ENCODE results near the gene CDCP2. TPM values are rescaled to one million over a fixed set of nuclear protein-coding genes. Genes with fewer than 3 reads are reported as not detected.

CDCP2 gene
- total and polyA plus RNA-seq, 7 donors: not detected

DNA sequence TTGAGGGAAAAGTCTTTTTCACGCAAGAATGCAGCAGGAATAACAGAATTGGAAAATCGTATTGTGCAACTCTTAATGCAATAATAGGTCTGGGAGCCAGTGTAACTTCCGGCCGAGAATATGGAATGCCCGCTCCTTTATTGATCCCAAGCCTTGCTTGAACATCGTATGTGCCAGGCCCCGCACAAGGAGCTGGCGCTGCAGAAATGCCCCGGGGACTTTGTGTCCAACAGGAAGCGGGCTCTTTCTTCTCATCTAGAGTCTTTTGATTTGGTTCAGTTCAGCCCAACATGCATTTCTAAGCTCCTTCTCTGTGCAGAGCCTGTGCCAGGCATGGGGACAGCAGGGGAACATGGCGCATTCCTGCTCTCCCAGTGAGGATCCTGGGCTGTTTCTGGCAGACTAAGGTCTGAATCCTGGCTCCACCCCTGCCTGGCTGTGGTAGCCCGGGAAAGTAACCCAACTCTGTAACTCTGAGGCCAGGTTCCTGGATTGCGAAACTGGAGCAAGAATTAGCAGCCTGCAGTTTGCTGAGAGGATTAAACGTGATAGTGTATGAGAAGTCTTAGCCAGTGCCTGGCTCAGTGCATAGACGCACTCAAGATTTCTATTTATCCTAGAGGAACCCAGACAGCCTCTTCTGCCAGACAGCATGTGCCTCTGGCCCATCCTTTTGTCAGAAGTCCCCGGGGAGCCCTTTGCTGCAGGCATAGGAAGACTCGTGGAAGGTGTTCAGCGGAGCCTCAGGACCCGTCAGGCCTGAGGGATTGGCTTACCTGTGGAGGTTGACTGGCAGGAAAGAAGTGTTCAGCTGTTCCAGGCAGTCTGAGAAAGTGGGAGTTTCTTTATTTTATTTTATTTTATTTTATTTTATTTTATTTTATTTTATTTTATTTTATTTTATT is 987 bp upstream of the CDCP2 start:
- WGBS, 3 donors: 22 to 35% (median 25%) methylated on average over 19 of the region's 19 CpGs
- ATAC-seq (peak; percentile 92 to 98 (median 96)), DNase-seq (peak; percentile 79 to 88)
- Histone ChIP-seq H3K36me3 (ENCODE audit: insufficient read depth in 1 of 2, low read depth in 1 of 2) (no peaks in the 10 kb centered on the region), H3K4me1 (peaks cover 15% of the 10 kb centered on the region), H3K27me3 (ENCODE audit: insufficient read depth in 3 of 3, low read length in 2 of 3) (no peaks in the 10 kb centered on the region), H3K27ac (peak overlapping the region; percentile 68), H3K9me3 (no peaks in the 10 kb centered on the region), H3K4me3 (peak overlapping the region; percentile 36)
- intact Hi-C loops (cut with DNase I): no loop called here
- TF ChIP-seq, protein P1, sequence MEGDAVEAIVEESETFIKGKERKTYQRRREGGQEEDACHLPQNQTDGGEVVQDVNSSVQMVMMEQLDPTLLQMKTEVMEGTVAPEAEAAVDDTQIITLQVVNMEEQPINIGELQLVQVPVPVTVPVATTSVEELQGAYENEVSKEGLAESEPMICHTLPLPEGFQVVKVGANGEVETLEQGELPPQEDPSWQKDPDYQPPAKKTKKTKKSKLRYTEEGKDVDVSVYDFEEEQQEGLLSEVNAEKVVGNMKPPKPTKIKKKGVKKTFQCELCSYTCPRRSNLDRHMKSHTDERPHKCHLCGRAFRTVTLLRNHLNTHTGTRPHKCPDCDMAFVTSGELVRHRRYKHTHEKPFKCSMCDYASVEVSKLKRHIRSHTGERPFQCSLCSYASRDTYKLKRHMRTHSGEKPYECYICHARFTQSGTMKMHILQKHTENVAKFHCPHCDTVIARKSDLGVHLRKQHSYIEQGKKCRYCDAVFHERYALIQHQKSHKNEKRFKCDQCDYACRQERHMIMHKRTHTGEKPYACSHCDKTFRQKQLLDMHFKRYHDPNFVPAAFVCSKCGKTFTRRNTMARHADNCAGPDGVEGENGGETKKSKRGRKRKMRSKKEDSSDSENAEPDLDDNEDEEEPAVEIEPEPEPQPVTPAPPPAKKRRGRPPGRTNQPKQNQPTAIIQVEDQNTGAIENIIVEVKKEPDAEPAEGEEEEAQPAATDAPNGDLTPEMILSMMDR (IDR thresholded peaks at IDR 0.05): no peak

- Histone ChIP-seq H3K27ac (no peak overlapping the region), H3K4me1 (peaks cover 15% of the 10 kb centered on the region), H3K27me3 (ENCODE audit: insufficient read depth in 3 of 3, low read length in 2 of 3) (no peaks in the 10 kb centered on the region), H3K36me3 (ENCODE audit: insufficient read depth in 1 of 2, low read depth in 1 of 2) (no peaks in the 10 kb centered on the region), H3K4me3 (no peak overlapping the region), H3K9me3 (no peaks in the 10 kb centered on the region)
- intact Hi-C loops (cut with DNase I): no loop called here
- ATAC-seq (no peak), DNase-seq (no peak)
- 78 to 82% (median 79%) methylated on average over 5 of the region's 5 CpGs for WGBS, 3 donors
- TF ChIP-seq, protein P1 (IDR thresholded peaks at IDR 0.05): no peak
Measured at GRCh38 chr1:54151013-54151412, 1.8 kb downstream of the CDCP2 start.

DNA sequence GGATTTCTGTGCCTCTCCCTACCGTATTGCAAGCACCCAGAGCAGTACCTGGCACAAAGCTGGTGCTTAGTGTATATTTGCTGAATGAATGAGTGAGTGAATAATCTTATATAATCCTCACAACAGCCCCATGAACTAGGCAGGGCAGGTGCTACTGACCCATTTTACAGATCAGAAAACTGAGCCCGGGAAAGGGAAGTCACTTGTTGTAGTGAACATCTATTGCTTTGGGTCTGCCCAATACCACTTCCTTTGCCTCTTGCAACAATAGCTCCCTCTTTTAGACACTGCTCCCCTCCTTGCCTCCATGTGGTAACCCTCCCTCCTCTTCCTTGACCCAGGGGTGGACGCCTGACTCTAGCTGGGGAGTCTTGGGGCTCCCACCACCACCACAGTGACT is 3.1 kb downstream of the CDCP2 start:
- no peak for ATAC-seq
- intact Hi-C loops (cut with DNase I): no loop called here
- TF ChIP-seq, protein P1 (IDR thresholded peaks at IDR 0.05): no peak
- Histone ChIP-seq H3K9me3 (no peaks in the 10 kb centered on the region), H3K36me3 (ENCODE audit: insufficient read depth in 1 of 2, low read depth in 1 of 2) (no peaks in the 10 kb centered on the region), H3K27me3 (ENCODE audit: insufficient read depth in 3 of 3, low read length in 2 of 3) (no peaks in the 10 kb centered on the region), H3K4me3 (no peak overlapping the region), H3K4me1 (peaks cover 15% of the 10 kb centered on the region), H3K27ac (no peak overlapping the region)
- 91 to 100% (median 98%) methylated on average over 3 of the region's 3 CpGs for WGBS, 3 donors
- DNase-seq: no peak

GRCh38 chr1:54144366-54144765 is 8.4 kb downstream of the CDCP2 start:
- Histone ChIP-seq H3K9me3 (no peaks in the 10 kb centered on the region), H3K27me3 (ENCODE audit: insufficient read depth in 3 of 3, low read length in 2 of 3) (no peaks in the 10 kb centered on the region), H3K4me1 (no peaks in the 10 kb centered on the region), H3K27ac (no peak overlapping the region), H3K36me3 (ENCODE audit: insufficient read depth in 1 of 2, low read depth in 1 of 2) (no peaks in the 10 kb centered on the region), H3K4me3 (no peak overlapping the region)
- DNase-seq (no peak), ATAC-seq (no peak)
- 94 to 96% (median 96%) methylated on average over 11 of the region's 11 CpGs for WGBS, 3 donors
- intact Hi-C loops (cut with DNase I): no loop called here
- TF ChIP-seq, protein P1 (IDR thresholded peaks at IDR 0.05): no peak
